C1 segment of cervical spinal cord (tissue), 14 donors: ENCODE results near the gene PTPN3.
A peak's percentile ranks its signal among the peaks of the same experiment; 100 is the strongest.

Source experiments
- DNase-seq, 14 donors: peaks; one replicate each; lab custom pipeline; 2025; lab: John Stamatoyannopoulos, UW

Gene PTPN3

GRCh38 chr9:109476642-109477257, 21.4 kb downstream of the PTPN3 start:
- DNase-seq = no peak

DNA sequence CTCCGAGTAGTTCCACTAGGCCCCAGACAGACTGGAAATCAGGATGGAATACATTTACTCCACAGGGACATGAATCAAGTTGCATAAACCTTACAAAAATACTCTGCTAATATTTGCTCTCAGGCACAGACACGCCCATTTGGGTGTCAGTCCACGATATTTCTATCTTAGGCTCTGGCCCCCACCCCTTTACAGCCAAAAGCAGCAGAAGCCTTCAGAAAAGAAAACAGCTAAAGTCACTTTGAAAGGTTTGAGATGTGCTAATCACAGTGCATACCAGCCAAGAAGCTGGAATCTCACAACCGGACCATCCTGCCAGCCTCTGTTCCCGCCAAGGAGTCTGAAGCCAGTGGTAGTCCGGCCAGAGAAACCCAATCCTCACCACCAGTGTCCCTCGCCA, 22.6 kb downstream of the PTPN3 start:
- DNase-seq = peak in 1 of 14 donors; percentile 10

DNA sequence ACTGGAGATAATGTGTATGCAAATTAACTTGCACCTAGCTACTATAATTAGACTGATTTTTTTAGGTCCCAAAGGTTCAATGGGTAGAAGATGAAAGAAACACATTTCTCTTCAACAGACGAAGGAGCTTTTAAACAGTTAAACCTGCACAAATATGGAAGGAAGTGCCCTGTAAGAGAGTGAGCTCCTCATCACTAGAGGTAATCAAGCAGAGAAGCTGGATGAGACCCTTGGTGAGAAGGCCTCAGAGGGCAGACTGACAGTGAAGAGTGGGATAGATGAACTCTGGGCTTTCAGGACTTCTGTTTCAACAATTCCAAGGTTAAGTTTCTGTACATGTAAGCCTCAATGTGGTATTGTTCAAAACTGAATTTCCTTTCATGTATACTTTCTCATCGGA, 23.2 kb downstream of the PTPN3 start:
- DNase-seq = no peak

- DNase-seq = no peak
Measured at GRCh38 chr9:109474170-109474569, 23.9 kb downstream of the PTPN3 start.

DNA sequence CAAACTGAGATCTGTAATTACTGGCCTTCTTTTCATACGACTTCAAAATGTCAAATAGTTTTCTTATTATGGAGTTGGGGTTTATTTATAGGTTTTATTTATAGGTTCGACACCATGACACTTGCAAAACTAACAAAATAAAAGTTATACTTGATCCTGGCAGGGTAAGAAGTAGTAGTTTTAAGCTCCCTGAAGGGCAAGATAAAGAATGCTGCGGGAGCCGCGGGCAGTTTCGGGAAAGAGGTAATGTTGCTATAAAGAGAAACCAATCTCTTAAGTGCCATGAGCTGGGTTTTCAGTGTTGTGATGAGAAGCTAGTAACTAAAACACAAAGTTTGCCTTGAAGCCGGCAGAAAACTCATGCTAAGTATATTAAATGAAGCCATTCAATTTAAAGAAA, 24.8 kb downstream of the PTPN3 start:
- DNase-seq = no peak

- DNase-seq = no peak
Measured at GRCh38 chr9:109471475-109472393, 26.4 kb downstream of the PTPN3 start.

- DNase-seq = peak in 11 of 14 donors; percentile 4 to 45 (median 33)
Measured at GRCh38 chr9:109469646-109470358, 28.3 kb downstream of the PTPN3 start.

GRCh38 chr9:109468927-109469326, 29.2 kb downstream of the PTPN3 start:
- no peak for DNase-seq

DNA sequence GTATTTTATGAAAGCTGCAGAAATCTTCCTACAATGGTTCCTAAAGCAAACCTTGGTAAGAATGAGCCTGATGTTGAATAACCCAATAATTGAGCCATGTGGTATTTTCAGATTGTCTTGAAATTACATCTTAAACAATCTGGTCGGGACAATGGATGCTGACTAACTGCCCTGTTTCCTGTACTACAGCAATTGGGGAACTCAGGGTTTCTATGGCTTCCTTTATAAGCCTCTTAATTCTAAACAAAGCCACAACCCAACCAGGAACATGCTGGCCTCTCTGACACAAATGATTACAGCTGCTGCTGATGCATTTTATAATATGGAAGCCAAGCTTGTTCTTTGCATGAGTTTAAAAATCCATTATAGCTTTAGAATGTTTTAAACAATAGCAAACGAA, 30.2 kb downstream of the PTPN3 start:
- DNase-seq = no peak

DNA sequence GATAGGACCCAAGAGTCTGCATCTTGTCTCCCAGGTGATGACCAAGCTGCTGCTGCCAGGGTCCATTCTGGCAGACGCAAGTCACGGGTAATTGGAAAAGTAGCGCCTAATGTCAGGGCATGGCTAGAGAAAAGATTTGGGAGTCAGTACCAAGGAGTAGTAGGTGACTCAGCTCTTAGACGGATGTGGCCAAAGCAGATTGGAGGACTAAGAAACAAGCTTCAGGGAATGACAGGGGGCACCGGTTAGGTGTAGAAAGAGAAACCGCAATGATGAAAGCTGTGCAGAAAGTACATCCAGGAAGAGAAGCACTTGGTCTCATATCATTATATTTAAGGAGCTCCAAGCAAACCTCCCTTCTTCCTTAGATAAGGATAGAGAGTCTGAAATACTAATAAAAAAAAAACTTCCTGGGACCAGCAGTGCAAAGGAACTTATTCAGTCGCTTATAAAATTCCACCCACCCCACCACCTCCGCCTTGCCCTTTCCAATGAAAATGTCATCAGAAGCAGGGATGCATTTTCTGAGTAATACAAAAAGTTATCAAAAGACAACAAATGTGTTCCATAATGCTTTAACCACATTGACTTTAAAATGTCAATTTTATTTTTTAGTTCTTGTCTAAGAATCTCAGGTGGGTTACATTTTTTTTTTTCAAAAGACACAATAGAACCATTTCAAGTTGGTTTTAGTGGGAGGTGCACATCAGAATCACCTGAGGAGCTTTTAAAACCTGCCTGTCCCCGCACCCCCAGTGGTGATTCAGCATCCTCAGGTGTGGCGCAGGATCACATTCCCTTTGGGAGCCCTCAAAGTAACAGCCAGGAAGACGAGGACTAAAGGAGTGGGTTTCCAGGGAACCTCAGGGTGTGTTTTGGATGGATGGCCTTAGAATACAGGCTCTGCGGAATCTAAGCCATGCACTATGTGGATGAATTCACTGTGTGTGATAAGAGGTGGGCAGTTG, 31.2 kb downstream of the PTPN3 start:
- no peak for DNase-seq

- DNase-seq = no peak
Measured at GRCh38 chr9:109463924-109464625, 34.0 kb downstream of the PTPN3 start.

- no peak for DNase-seq
Measured at GRCh38 chr9:109460576-109460975, 37.5 kb downstream of the PTPN3 start.

DNA sequence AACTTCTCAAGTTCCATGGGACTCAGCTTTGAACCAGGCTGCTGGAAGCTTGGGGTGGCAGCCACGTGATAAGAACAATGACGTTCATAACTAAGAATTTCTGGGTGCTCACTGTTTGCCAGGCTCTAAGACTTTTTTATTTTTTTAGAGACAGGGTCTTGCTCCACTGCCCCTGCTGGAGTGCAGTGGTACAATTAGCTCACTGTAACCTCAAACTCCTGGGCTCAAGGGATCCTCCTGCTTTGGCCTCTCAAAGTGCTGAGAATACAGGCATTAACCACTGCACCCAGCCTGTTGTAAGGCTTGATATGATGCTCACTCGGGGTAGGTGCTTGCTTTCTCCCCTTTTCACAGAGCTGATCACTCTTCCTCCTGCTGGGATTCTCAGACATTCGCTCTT, 38.7 kb downstream of the PTPN3 start:
- DNase-seq = no peak

DNA sequence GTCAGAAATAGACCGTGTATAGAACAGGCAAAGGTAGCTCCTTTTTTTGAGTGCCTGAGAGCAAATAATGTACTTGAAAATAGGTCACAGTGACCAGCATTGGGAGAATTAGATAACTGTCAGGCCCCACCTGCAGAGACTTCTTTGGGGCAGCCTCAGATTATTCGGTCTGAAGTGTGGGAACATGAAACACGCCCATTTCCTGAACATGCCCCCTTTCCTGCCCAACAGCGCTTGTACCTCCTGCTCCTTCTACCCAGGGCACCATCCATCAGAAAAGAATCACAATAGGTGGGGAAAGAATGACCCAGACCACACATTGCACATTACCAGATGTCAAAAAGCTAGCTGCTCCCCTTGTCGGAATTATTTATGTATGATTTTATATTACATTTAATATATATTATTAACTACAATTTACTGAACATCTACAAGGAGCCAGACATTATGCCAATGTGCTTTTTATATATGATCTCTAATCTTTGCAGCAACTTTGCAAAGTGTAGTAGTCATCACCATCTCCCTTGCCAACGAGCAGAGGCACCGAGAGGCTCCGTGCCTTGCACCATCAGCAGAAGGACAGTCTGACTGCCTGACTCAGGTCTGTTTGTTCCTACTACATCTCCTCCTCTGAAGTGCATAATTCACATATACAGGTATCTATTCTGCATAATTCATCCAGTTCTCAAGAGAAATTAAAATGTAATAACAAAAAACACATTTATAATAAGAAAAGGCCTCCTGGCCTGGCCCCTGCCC, 39.5 kb downstream of the PTPN3 start:
- no peak for DNase-seq

- no peak for DNase-seq
Measured at GRCh38 chr9:109456811-109457210, 41.3 kb downstream of the PTPN3 start.

- no peak for DNase-seq
Measured at GRCh38 chr9:109455861-109456260, 42.2 kb downstream of the PTPN3 start.

DNA sequence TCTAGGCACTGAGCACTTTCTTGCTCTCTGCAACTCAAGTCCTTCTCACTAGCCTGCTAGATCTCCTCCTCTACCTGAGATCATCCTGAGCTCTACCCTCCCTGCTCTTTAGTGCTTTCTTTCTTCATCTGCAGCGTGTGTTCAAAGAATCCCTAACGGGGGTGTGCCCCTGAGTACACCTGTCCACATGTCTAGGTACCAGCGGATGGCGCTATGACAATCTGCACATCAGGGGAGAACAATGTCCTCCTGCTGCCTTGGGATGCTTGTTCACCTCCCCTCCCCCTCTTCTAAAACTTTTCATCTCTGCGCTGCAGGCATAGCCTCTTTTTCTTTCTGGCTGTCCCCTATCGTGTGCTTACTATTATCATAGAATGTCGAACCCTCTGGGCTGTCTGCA, 42.7 kb downstream of the PTPN3 start:
- no peak for DNase-seq

GRCh38 chr9:109454601-109455155, 43.4 kb downstream of the PTPN3 start:
- DNase-seq = no peak

- DNase-seq = no peak
Measured at GRCh38 chr9:109454041-109454440, 44.1 kb downstream of the PTPN3 start.
